SK-N-SH (cell line): ENCODE results near the gene DNAJB11. TPM values are rescaled to one million over a fixed set of nuclear protein-coding genes. Genes with fewer than 3 reads are reported as not detected.

ENCODE experiments used
- CTCF ChIA-PET: fragments of 300-600, 350-600 bp; formaldehyde crosslinking; extraction: SDS; loops from one replicate; lab custom pipeline; 2021; lab: Yijun Ruan, JAX
- POLR2A ChIA-PET: fragments of 350-600 bp; sonication (Branson Sonifier 250); formaldehyde crosslinking; extraction: SDS; loops from one replicate; lab custom pipeline; 2020; ENCODE audit warnings: antibody characterized with exemption, inconsistent platforms; lab: Yijun Ruan, JAX
- DNase-seq: peaks from one replicate; pipeline ENCODE4 v3.0.0; 2012
- H2AFZ ChIP-seq: fragments of 200-600 bp; sonication (generic); 2 replicates; pipeline ENCODE4 v1.8.1; 2016; ENCODE audit warnings: antibody characterized with exemption, mild to moderate bottlenecking, low read depth
- H3F3A ChIP-seq: fragments of 200-600 bp; sonication (generic); replicated peaks from 2 replicates; pipeline ENCODE3; 2016; ENCODE audit warnings: antibody characterized with exemption, mild to moderate bottlenecking; ENCODE audit not compliant: insufficient read depth
- H3K27ac ChIP-seq, 2 experiments: fragments of 200-500 bp in 1 of 2; fragments of 200-600 bp in 1 of 2; sonication (Bioruptor generic) in 1 of 2; sonication (generic), shearing (Covaris generic) in 1 of 2; 2 replicates each; pipeline versions ENCODE4 v1.5.1 to v1.6.1; 2014 to 2016; ENCODE audit warnings: low read depth in 2 of 2, inconsistent platforms in 1 of 2, low read length in 1 of 2, mild to moderate bottlenecking in 1 of 2, mixed read lengths in 1 of 2
- H3K27me3 ChIP-seq: fragments of 200-600 bp; sonication (generic), shearing (Covaris generic); 2 replicates; pipeline ENCODE4 v1.6.1; 2016; ENCODE audit warnings: mixed run types; ENCODE audit not compliant: insufficient read depth
- H3K36me3 ChIP-seq, 2 experiments: fragments of 200-500 bp in 1 of 2; fragments of 200-600 bp in 1 of 2; sonication (Bioruptor generic) in 1 of 2; sonication (generic) in 1 of 2; replicated peaks in 1 of 2; 2 replicates each; pipeline versions ENCODE3 to v1.5.1; 2014 to 2016; ENCODE audit warnings: low read length in 1 of 2, mild to moderate bottlenecking in 1 of 2; ENCODE audit not compliant: insufficient read depth in 2 of 2, control insufficient read depth in 1 of 2
- H3K4me1 ChIP-seq, 2 experiments: fragments of 200-500 bp in 1 of 2; fragments of 200-600 bp in 1 of 2; sonication (Bioruptor generic) in 1 of 2; sonication (generic), shearing (Covaris generic) in 1 of 2; 2 replicates each; pipeline versions ENCODE4 v1.5.1 to v1.6.1; 2014 to 2016; ENCODE audit warnings: low read depth in 1 of 2, low read length in 1 of 2, mixed run types in 1 of 2; ENCODE audit not compliant: insufficient read depth in 2 of 2, control insufficient read depth in 1 of 2
- H3K4me2 ChIP-seq: fragments of 200-600 bp; sonication (generic), shearing (Covaris generic); 2 replicates; pipeline ENCODE4 v1.6.1; 2017; ENCODE audit warnings: mixed run types
- H3K4me3 ChIP-seq, 2 experiments: fragments of 200-500 bp in 1 of 2; fragments of 200-600 bp in 1 of 2; sonication (Bioruptor generic) in 1 of 2; sonication (generic), shearing (Covaris generic) in 1 of 2; 2 replicates each; pipeline versions ENCODE4 v1.5.1 to v1.8.1; 2014 to 2016; ENCODE audit warnings: low read depth in 2 of 2, inconsistent platforms in 1 of 2, low read length in 1 of 2, mild to moderate bottlenecking in 1 of 2, mixed read lengths in 1 of 2, moderate library complexity in 1 of 2
- H3K79me2 ChIP-seq: fragments of 200-600 bp; sonication (generic); 2 replicates; pipeline ENCODE4 v1.8.1; 2017; ENCODE audit warnings: mild to moderate bottlenecking; ENCODE audit not compliant: insufficient read depth
- H3K9ac ChIP-seq: fragments of 200-600 bp; sonication (generic); 2 replicates; pipeline ENCODE4 v1.6.1; 2017; ENCODE audit warnings: mixed run types
- H3K9me2 ChIP-seq: fragments of 200-600 bp; sonication (generic); 2 replicates; pipeline ENCODE4 v1.6.1; 2017; ENCODE audit warnings: mixed run types
- H3K9me3 ChIP-seq: fragments of 200-600 bp; sonication (generic); 2 replicates; pipeline ENCODE4 v1.6.1; 2017; ENCODE audit warnings: mixed run types, mild to moderate bottlenecking, moderate library complexity
- H4K20me1 ChIP-seq: fragments of 200-600 bp; sonication (generic); 2 replicates; pipeline ENCODE4 v1.6.1; 2017; ENCODE audit warnings: mild to moderate bottlenecking, mixed run types; ENCODE audit not compliant: insufficient read depth
- CTCF ChIP-seq: fragments of 200-600 bp; sonication (generic); IDR thresholded peaks from 2 replicates; pipeline ENCODE4 v1.6.1; 2017; ENCODE audit warnings: antibody characterized with exemption, mild to moderate bottlenecking, moderate library complexity
- ELF1 ChIP-seq: IDR thresholded peaks from 2 replicates; pipeline ENCODE4 v1.4.0; 2012
- EZH2phosphoT487 ChIP-seq: fragments of 200-600 bp; sonication (generic); IDR thresholded peaks from 2 replicates; pipeline ENCODE4 v1.6.1; 2017; ENCODE audit warnings: low read depth, mixed run types, mild to moderate bottlenecking, antibody characterized with exemption, moderate library complexity, borderline replicate concordance
- GATA2 ChIP-seq: sonication (generic); formaldehyde crosslinking; IDR thresholded peaks from 2 replicates; pipeline ENCODE4 v1.5.0; 2020; ENCODE audit warnings: mild to moderate bottlenecking, missing genetic modification reagents
- IRF3 ChIP-seq: fragments of 150-350 bp; IDR thresholded peaks from 2 replicates; pipeline ENCODE4 v1.6.1; 2016; ENCODE audit warnings: mild to moderate bottlenecking, low read depth, low read length
- MAX ChIP-seq: IDR thresholded peaks from 2 replicates; pipeline ENCODE4 v1.4.0; 2012; ENCODE audit warnings: low read depth
- MEF2A ChIP-seq: IDR thresholded peaks from 2 replicates; pipeline ENCODE4 v1.4.0; 2012; ENCODE audit warnings: low read depth, borderline replicate concordance
- NFIC ChIP-seq: IDR thresholded peaks from 2 replicates; pipeline ENCODE4 v1.4.0; 2012; ENCODE audit warnings: borderline replicate concordance
- PBX3 ChIP-seq: IDR thresholded peaks from 2 replicates; pipeline ENCODE4; 2012
- RAD21 ChIP-seq: IDR thresholded peaks from 2 replicates; pipeline ENCODE4 v1.6.1; 2012; ENCODE audit warnings: mild to moderate bottlenecking, low read length
- SMC3 ChIP-seq: IDR thresholded peaks from 2 replicates; pipeline ENCODE4 v1.6.1; 2012; ENCODE audit warnings: low read depth, low read length, improper control_type of control experiment
- TCF12 ChIP-seq: IDR thresholded peaks from 2 replicates; pipeline ENCODE4 v1.4.0; 2012
- YY1 ChIP-seq: IDR thresholded peaks from 2 replicates; pipeline ENCODE4 v1.4.0; 2012; ENCODE audit warnings: low read depth, mild to moderate bottlenecking
- WGBS: methylation state at CpG from one replicate; pipeline ENCODE4 v1.1.6; 2017; ENCODE audit warnings: low lambda C conversion rate; 5-methylcytosine and 5-hydroxymethylcytosine counted together
- polyA plus RNA-seq, 3 experiments: library from polyadenylated mRNA; depleted of rRNA; stranded (reverse); fragments of >200 nt; gene quantifications; 2 replicates each; pipeline ENCODE4 v1.2.3, GENCODE V29; 2012

The DNAJB11 gene
- polyA plus RNA-seq, 1 of the 3 experiments (the other 2 are of a cell fraction), result 33.3 TPM

GRCh38 chr3:186617036-186617946 lies 46.8 kb downstream of the DNAJB11 start:
- Histone ChIP-seq H3K79me2 (no peaks in the 10 kb centered on the region), H3K4me1 (peaks cover 0 to 7% of the 10 kb centered on the region in 2 experiments; a peak in 2 of 4 replicates), H3K4me3 (peak overlapping the region in 1 of 2 experiments; percentile 34; a peak in 1 of 4 replicates), H3K4me2 (peak overlapping the region; percentile 59), H3F3A (no peaks in the 10 kb centered on the region), H3K27ac (no peak overlapping the region), H3K9me3 (no peaks in the 10 kb centered on the region), H2AFZ (peak overlapping the region; percentile 57; the same call in 1 of the 2 replicates), H3K36me3 (no peaks in the 10 kb centered on the region), H4K20me1 (no peaks in the 10 kb centered on the region), H3K27me3 (peaks cover 37% of the 10 kb centered on the region; the same call in 1 of the 2 replicates), H3K9me2 (no peaks in the 10 kb centered on the region), H3K9ac (no peak overlapping the region)
- peak; percentile 84 for DNase-seq
- POLR2A ChIA-PET, result interaction anchor here (4.9 kb wide), 1 partner anchor 167 kb away, joined by 31 read pairs; the partner anchor contains the start of gene EIF4A2
- CTCF ChIA-PET, result interaction anchor here (0.5 to 8.6 kb wide), 46 partner anchors 8 to 957 kb away, joined by 3 to 167 read pairs (median 4); partner anchors contain the start of genes EIF4A2, FETUB and RPL39L
- WGBS, result 29% methylated on average over 27 of the region's 31 CpGs
- TF ChIP-seq NFIC, result peak; percentile 39; the same call in 1 of the 2 replicates
- no peak for TF ChIP-seq GATA2 (CRISPR knock-in tag)
- no peak for TF ChIP-seq ELF1
- TF ChIP-seq RAD21, result peak; percentile 69
- 0 out of 2 replicates have a peak, but pooled peaks have one; percentile 26 for TF ChIP-seq MAX
- peak; percentile 54 for TF ChIP-seq SMC3
- no peak for TF ChIP-seq PBX3
- peak; percentile 78; the same call in 1 of the 2 replicates for TF ChIP-seq YY1
- no peak for TF ChIP-seq IRF3
- no peak; the same call in 1 of the 2 replicates for TF ChIP-seq TCF12
- no peak for TF ChIP-seq MEF2A
- no peak for TF ChIP-seq EZH2phosphoT487
- peak; percentile 85 for TF ChIP-seq CTCF
